ENCODE data around the gene CAND2. TPM values are rescaled to one million over a fixed set of nuclear protein-coding genes. Genes with fewer than 3 reads are reported as not detected.
A peak's percentile ranks its signal among the peaks of the same experiment; 100 is the strongest.

CAND2 gene
- total and polyA plus RNA-seq, 3 donors from 2014 or later, result 38.0 to 128 (median 118) TPM

GRCh38 chr3:12755754-12756153 is 40.7 kb upstream of the CAND2 start:
- Histone ChIP-seq H3K9me3 (no peaks in the 10 kb centered on the region), H3K4me3 (no peak overlapping the region), H3K27ac (no peak overlapping the region), H3K4me1 (peaks cover 14% of the 10 kb centered on the region), H3K36me3 (ENCODE audit: low read depth, missing control alignments) (no peaks in the 10 kb centered on the region), H3K27me3 (no peaks in the 10 kb centered on the region)
- intact Hi-C loops (cut with DNase I; ENCODE audit: low total_unique reads), result no loop called here
- 77 to 82% methylated on average over 6 of the region's 6 CpGs for WGBS, 2 donors
- TF ChIP-seq CTCF (IDR thresholded peaks at IDR 0.05) (no peak), POLR2A (IDR thresholded peaks at IDR 0.05) (no peak)
- no peak for DNase-seq

- H3K36me3 ChIP-seq (ENCODE audit: low read depth, missing control alignments), result no peaks in the 10 kb centered on the region
- 89 to 91% methylated on average over 4 of the region's 4 CpGs for WGBS, 2 donors
- no peaks in the 10 kb centered on the region for H3K27me3 ChIP-seq
- no peak for DNase-seq
- H3K9me3 ChIP-seq, result no peaks in the 10 kb centered on the region
- no peak overlapping the region for H3K27ac ChIP-seq
- TF ChIP-seq POLR2A (IDR thresholded peaks at IDR 0.05) (no peak), CTCF (IDR thresholded peaks at IDR 0.05) (no peak)
- intact Hi-C loops (cut with DNase I; ENCODE audit: low total_unique reads), result no loop called here
- H3K4me3 ChIP-seq, result no peak overlapping the region
- peaks cover 14% of the 10 kb centered on the region for H3K4me1 ChIP-seq
Measured at GRCh38 chr3:12756175-12756574, 40.3 kb upstream of the CAND2 start.

GRCh38 chr3:12756635-12757034 is 39.8 kb upstream of the CAND2 start:
- Histone ChIP-seq H3K27me3 (no peaks in the 10 kb centered on the region), H3K36me3 (ENCODE audit: low read depth, missing control alignments) (no peaks in the 10 kb centered on the region), H3K4me1 (peaks cover 14% of the 10 kb centered on the region), H3K4me3 (no peak overlapping the region), H3K9me3 (no peaks in the 10 kb centered on the region), H3K27ac (no peak overlapping the region)
- 93 to 96% methylated on average over 3 of the region's 3 CpGs for WGBS, 2 donors
- TF ChIP-seq POLR2A (IDR thresholded peaks at IDR 0.05), result no peak
- TF ChIP-seq CTCF (IDR thresholded peaks at IDR 0.05), result no peak
- no peak for DNase-seq
- intact Hi-C loops (cut with DNase I; ENCODE audit: low total_unique reads), result no loop called here

GRCh38 chr3:12758025-12758781 is 38.3 kb upstream of the CAND2 start:
- intact Hi-C loops (cut with DNase I; ENCODE audit: low total_unique reads), result no loop called here
- H3K4me3 ChIP-seq, result no peak overlapping the region
- H3K9me3 ChIP-seq, result no peaks in the 10 kb centered on the region
- H3K4me1 ChIP-seq, result peaks cover 14% of the 10 kb centered on the region
- H3K27ac ChIP-seq, result peak overlapping the region; percentile 77 to 82
- H3K27me3 ChIP-seq, result no peaks in the 10 kb centered on the region
- H3K36me3 ChIP-seq (ENCODE audit: low read depth, missing control alignments), result no peaks in the 10 kb centered on the region
- WGBS, 2 donors, result 45% methylated on average over 1 to 5 of the region's 5 CpGs
- peak; percentile 66 for DNase-seq
- TF ChIP-seq CTCF (IDR thresholded peaks at IDR 0.05) (no peak), POLR2A (IDR thresholded peaks at IDR 0.05) (no peak)

All from testis (tissue), 3 donors.